T-cell (primary cell): ENCODE measurements around the gene CELSR2. TPM values are rescaled to one million over a fixed set of nuclear protein-coding genes. Genes with fewer than 3 reads are reported as not detected.

Source experiments
- ATAC-seq, 4 experiments: fragments of 200-7000 bp in 3 of 4; fragments of 150-1000 bp in 1 of 4; cut with Tn5 transposase; replicated peaks in 1 of 4; 1 replicate in 3 of 4; 2 replicates in 1 of 4; pipeline ENCODE4 v1.10.0; 2021; ENCODE audit warnings: moderate library complexity in 3 of 4, mild to moderate bottlenecking in 2 of 4, moderate number of reproducible peaks in 1 of 4
- CTCF ChIA-PET, 2 donors: fragments of 300-600 bp; sonication (Branson Sonifier 250); formaldehyde crosslinking; loops; one replicate each; lab custom pipeline; 2022; ENCODE audit warnings: antibody characterized with exemption in 2 of 2; lab: Charles Lee
- POLR2A ChIA-PET, 2 donors: fragments of 300-600 bp; sonication (Branson Sonifier 250); formaldehyde crosslinking; loops; one replicate each; lab custom pipeline; 2022; ENCODE audit warnings: antibody characterized with exemption in 2 of 2; lab: Charles Lee
- DNase-seq, 35 experiments: peaks; one replicate each; pipeline versions ENCODE4 v3.0.0 to v3.0.0-alpha.2; 2013 to 2023
- H3K27ac ChIP-seq: one replicate; pipeline ENCODE4 v1.5.1; 2013; ENCODE audit warnings: low read length
- H3K27me3 ChIP-seq, 2 experiments: replicated peaks in 1 of 2; 1 replicate in 1 of 2; 2 replicates in 1 of 2; pipeline versions ENCODE4 v1.6.1 to v1.7.0; 2013; ENCODE audit warnings: low read length in 1 of 2, mixed read lengths in 1 of 2; ENCODE audit not compliant: control insufficient read depth in 2 of 2, insufficient read depth in 2 of 2; ENCODE audit errors: extremely low read depth in 1 of 2
- H3K36me3 ChIP-seq, 2 donors: 1 replicate in 1 of 2; 2 replicates in 1 of 2; pipeline versions ENCODE4 v1.6.1 to v1.7.0; 2013; ENCODE audit warnings: low read length in 1 of 2; ENCODE audit not compliant: control insufficient read depth in 2 of 2, insufficient read depth in 1 of 2; ENCODE audit errors: extremely low read depth in 1 of 2
- H3K4me1 ChIP-seq, 2 experiments: 1 replicate in 1 of 2; 2 replicates in 1 of 2; pipeline versions ENCODE4 v1.6.1 to v1.7.0; 2013; ENCODE audit warnings: low read length in 2 of 2, mixed read lengths in 1 of 2; ENCODE audit not compliant: insufficient read depth in 2 of 2, control insufficient read depth in 1 of 2; ENCODE audit errors: extremely low read depth in 1 of 2
- H3K4me3 ChIP-seq, 2 donors: 1 replicate in 1 of 2; 2 replicates in 1 of 2; pipeline versions ENCODE4 v1.5.1 to v1.7.0; 2013; ENCODE audit warnings: mild to moderate bottlenecking in 2 of 2, low read length in 1 of 2, moderate library complexity in 1 of 2; ENCODE audit not compliant: control insufficient read depth in 1 of 2; ENCODE audit errors: extremely low read depth in 1 of 2
- H3K9me3 ChIP-seq: 2 replicates; pipeline ENCODE4 v1.7.0; 2013
- H3K27ac Mint-ChIP-seq, 2 donors: one replicate each; pipeline ENCODE4 v1.8.0; 2020 to 2021; ENCODE audit warnings: mild to moderate bottlenecking in 2 of 2, mixed read lengths in 2 of 2
- H3K27me3 Mint-ChIP-seq, 2 donors: one replicate each; pipeline ENCODE4 v1.8.0; 2021 to 2022; ENCODE audit warnings: mixed read lengths in 2 of 2
- H3K36me3 Mint-ChIP-seq: one replicate; pipeline ENCODE4 v1.8.0; 2021; ENCODE audit warnings: mixed read lengths
- H3K4me1 Mint-ChIP-seq, 3 donors: one replicate each; pipeline ENCODE4 v1.8.0; 2020 to 2022; ENCODE audit warnings: mixed read lengths in 3 of 3, mild to moderate bottlenecking in 1 of 3
- H3K4me3 Mint-ChIP-seq, 3 donors: one replicate each; pipeline ENCODE4 v1.8.0; 2020 to 2022; ENCODE audit warnings: mild to moderate bottlenecking in 3 of 3, mixed read lengths in 3 of 3, moderate library complexity in 3 of 3
- H3K9me3 Mint-ChIP-seq, 3 donors: one replicate each; pipeline ENCODE4 v1.8.0; 2020 to 2022; ENCODE audit warnings: mixed read lengths in 3 of 3
- WGBS: methylation state at CpG from one replicate; pipeline ENCODE4 v1.1.5; 2013; ENCODE audit warnings: missing lambda C conversion rate; ENCODE audit not compliant: insufficient coverage; 5-methylcytosine and 5-hydroxymethylcytosine counted together
- total RNA-seq, 35 experiments: library from RNA in 6 of 35; stranded (reverse) in 6 of 35; fragments of 120-200 nt in 1 of 35; gene quantifications; one replicate each; pipeline versions ENCODE4 v1.2.1 to v1.2.4 and lab custom pipeline; 2013 to 2026

Gene CELSR2
- total RNA-seq, 5 donors from 2014 or later (not counting 1 experiment from before 2014, with no cell fraction given): 4.1 to 5.3 (median 4.7) TPM

DNA sequence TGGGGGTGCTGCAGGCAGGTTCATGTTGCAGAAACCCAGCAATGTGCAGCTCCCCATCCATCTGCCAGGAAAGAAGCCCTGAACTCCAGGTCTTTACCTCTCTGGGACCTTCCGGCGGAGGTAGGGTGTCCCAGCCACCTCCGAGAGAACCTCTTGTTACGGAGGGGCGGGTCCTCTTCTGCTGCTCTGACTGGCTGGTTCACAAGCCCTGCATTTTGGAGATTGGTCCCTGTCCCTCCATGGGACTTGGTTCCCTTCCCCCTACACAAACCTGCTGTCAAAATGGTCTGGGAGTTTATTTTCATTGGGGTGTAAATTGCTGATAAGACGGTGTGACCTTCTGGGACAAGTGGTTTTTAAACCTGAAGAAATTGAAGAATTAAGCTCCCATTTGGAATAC lies 8.0 kb upstream of the CELSR2 start:
- no peak for DNase-seq
- Histone ChIP-seq H3K27ac (no peak overlapping the region), H3K4me1 (peaks cover 0 to 20% of the 10 kb centered on the region in 2 experiments), H3K9me3 (no peaks in the 10 kb centered on the region), H3K27me3 (peaks cover 0 to 22% of the 10 kb centered on the region in 2 experiments), H3K36me3 (peaks cover 8 to 28% of the 10 kb centered on the region in 2 donors), H3K4me3 (no peak overlapping the region)
- CTCF ChIA-PET: interaction anchor here in 1 of 2 donors (0.7 to 1.0 kb wide), 2 partner anchors 39 to 160 kb away, joined by 3 to 7 read pairs; no protein-coding TSS in a partner anchor
- Mint-ChIP-seq H3K27ac (peak overlapping the region; percentile 34 to 46), H3K36me3 (peaks cover 17% of the 10 kb centered on the region), H3K4me1 (peaks cover 21 to 28% (median 25%) of the 10 kb centered on the region in 3 donors), H3K9me3 (no peaks in the 10 kb centered on the region), H3K27me3 (peaks cover 2 to 7% of the 10 kb centered on the region in 2 donors), H3K4me3 (peak overlapping the region in 1 of 3 donors; percentile 23)
- POLR2A ChIA-PET: interaction anchor here in 1 of 2 donors (0.6 kb wide), 1 partner anchor 126 kb away, joined by 3 read pairs; no protein-coding TSS in a partner anchor
- no CpG with 5 or more reads among the region's 6 CpGs for WGBS
- peak in 1 of 4 experiments; percentile 26 for ATAC-seq

DNA sequence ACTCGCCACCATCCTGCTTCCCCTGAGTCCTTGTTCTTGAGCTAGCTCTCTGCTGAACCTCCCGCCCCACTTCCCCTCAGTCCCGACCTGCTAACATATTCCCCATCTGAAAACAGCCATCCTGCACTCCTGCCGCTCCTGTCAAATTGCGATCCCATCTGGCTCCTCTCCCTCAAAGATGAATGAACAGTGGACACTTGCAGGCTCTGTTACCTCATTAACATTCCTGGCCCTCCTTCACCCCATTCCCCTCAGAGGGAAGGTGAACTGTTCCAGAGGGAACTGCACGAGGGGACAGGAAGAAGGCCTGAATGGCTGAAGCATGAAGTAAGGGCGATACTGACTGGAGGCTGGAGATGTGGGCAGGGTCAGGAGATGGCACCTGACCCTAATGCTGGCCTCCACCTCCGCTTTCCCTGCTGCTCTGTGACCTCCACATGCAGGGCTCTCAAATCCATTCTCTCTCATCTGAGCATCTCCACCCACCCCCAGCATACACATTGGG lies 7.4 kb upstream of the CELSR2 start:
- peaks cover 0 to 24% of the 10 kb centered on the region in 2 experiments for H3K27me3 ChIP-seq
- no peaks in the 10 kb centered on the region for H3K9me3 ChIP-seq
- POLR2A ChIA-PET: interaction anchor here (0.6 kb wide), 2 partner anchors 126 to 444 kb away, joined by 3 read pairs; no protein-coding TSS in a partner anchor
- 51% methylated on average over 6 of the region's 8 CpGs for WGBS
- H3K27ac ChIP-seq: no peak overlapping the region
- Mint-ChIP-seq H3K27ac (peak overlapping the region in 1 of 2 donors; percentile 34), H3K4me3 (peak overlapping the region in 1 of 3 donors; percentile 23), H3K27me3 (peaks cover 6 to 7% of the 10 kb centered on the region in 2 donors), H3K36me3 (peaks cover 15% of the 10 kb centered on the region), H3K4me1 (peaks cover 21 to 28% (median 25%) of the 10 kb centered on the region in 3 donors), H3K9me3 (no peaks in the 10 kb centered on the region)
- no peak overlapping the region for H3K4me3 ChIP-seq
- DNase-seq: no peak
- peaks cover 8 to 23% of the 10 kb centered on the region in 2 donors for H3K36me3 ChIP-seq
- ATAC-seq: no peak
- H3K4me1 ChIP-seq: peaks cover 0 to 20% of the 10 kb centered on the region in 2 experiments
- CTCF ChIA-PET: interaction anchor here in 1 of 2 donors (0.7 to 1.0 kb wide), 2 partner anchors 40 to 159 kb away, joined by 3 to 7 read pairs; no protein-coding TSS in a partner anchor

DNA sequence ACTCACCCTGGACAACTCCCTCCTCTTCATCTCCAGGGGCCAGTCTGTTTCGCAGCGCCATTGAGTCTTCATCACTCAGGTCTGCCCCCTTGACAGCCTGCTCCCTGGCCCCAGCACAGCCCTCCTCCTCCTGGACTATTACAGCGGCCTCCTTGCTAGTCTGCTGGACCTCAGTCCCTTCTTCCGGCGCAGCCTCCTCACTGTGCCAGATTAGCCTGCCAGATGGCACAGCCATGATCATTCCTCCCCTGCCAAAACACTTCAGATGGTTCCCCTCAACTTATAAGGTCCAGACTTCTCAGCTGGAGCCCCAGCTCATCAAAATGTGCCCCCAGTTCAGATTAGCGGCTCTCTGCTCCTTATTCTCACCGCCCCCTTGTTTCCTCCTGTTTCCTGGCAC lies 7.0 kb upstream of the CELSR2 start:
- H3K36me3 Mint-ChIP-seq: peaks cover 10% of the 10 kb centered on the region
- H3K9me3 ChIP-seq: no peaks in the 10 kb centered on the region
- ChIA-PET POLR2A (no interaction called here), CTCF (interaction anchor here in 1 of 2 donors (0.6 kb wide), 1 partner anchor 272 kb away, joined by 7 read pairs; no protein-coding TSS in a partner anchor)
- H3K9me3 Mint-ChIP-seq: no peaks in the 10 kb centered on the region
- H3K4me1 ChIP-seq: peaks cover 0 to 20% of the 10 kb centered on the region in 2 experiments
- no peak overlapping the region for H3K27ac ChIP-seq
- H3K4me3 ChIP-seq: no peak overlapping the region
- H3K27ac Mint-ChIP-seq: peak overlapping the region in 1 of 2 donors; percentile 16
- H3K4me1 Mint-ChIP-seq: peaks cover 21 to 28% (median 25%) of the 10 kb centered on the region in 3 donors
- peaks cover 6 to 7% of the 10 kb centered on the region in 2 donors for H3K27me3 Mint-ChIP-seq
- 62% methylated on average over 7 of the region's 7 CpGs for WGBS
- no peak for DNase-seq
- peaks cover 5 to 18% of the 10 kb centered on the region in 2 donors for H3K36me3 ChIP-seq
- peak overlapping the region in 1 of 3 donors; percentile 3 for H3K4me3 Mint-ChIP-seq
- peaks cover 0 to 28% of the 10 kb centered on the region in 2 experiments for H3K27me3 ChIP-seq
- ATAC-seq: no peak

DNA sequence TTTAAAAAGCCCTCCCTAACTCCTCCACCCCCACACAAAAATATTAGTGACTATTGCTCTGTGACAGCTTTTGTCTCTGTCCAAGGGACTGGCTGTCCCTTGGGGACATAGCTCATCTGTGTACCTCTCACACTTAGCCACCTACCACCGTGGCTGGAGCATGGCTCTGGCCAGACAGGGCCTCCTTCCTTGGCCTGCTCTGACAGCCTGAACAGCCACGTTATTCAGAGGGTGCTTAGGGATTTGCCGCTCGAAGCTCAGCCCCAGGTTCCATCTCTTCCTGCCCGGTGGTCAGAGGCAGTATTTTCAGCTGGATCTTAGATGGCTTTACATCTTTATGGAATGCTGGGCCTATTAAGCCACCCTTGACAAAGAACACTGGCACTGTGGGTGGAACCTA lies 6.1 kb upstream of the CELSR2 start:
- peaks cover 21 to 28% (median 25%) of the 10 kb centered on the region in 3 donors for H3K4me1 Mint-ChIP-seq
- no peaks in the 10 kb centered on the region for H3K9me3 ChIP-seq
- H3K4me1 ChIP-seq: peaks cover 0 to 20% of the 10 kb centered on the region in 2 experiments
- ATAC-seq (no peak), DNase-seq (no peak)
- H3K9me3 Mint-ChIP-seq: no peaks in the 10 kb centered on the region
- CTCF ChIA-PET: no interaction called here
- H3K27me3 Mint-ChIP-seq: peaks cover 6 to 7% of the 10 kb centered on the region in 2 donors
- WGBS: 71% methylated on average over 2 of the region's 5 CpGs
- no peak overlapping the region for H3K4me3 ChIP-seq
- POLR2A ChIA-PET: interaction anchor here in 1 of 2 donors (0.9 kb wide), 1 partner anchor 19 kb away, joined by 7 read pairs; no protein-coding TSS in a partner anchor
- no peak overlapping the region for H3K27ac Mint-ChIP-seq
- no peak overlapping the region for H3K27ac ChIP-seq
- peaks cover 0 to 37% of the 10 kb centered on the region in 2 experiments for H3K27me3 ChIP-seq
- H3K4me3 Mint-ChIP-seq: no peak overlapping the region
- peaks cover 6% of the 10 kb centered on the region for H3K36me3 Mint-ChIP-seq
- peaks cover 0 to 10% of the 10 kb centered on the region in 2 donors for H3K36me3 ChIP-seq

DNA sequence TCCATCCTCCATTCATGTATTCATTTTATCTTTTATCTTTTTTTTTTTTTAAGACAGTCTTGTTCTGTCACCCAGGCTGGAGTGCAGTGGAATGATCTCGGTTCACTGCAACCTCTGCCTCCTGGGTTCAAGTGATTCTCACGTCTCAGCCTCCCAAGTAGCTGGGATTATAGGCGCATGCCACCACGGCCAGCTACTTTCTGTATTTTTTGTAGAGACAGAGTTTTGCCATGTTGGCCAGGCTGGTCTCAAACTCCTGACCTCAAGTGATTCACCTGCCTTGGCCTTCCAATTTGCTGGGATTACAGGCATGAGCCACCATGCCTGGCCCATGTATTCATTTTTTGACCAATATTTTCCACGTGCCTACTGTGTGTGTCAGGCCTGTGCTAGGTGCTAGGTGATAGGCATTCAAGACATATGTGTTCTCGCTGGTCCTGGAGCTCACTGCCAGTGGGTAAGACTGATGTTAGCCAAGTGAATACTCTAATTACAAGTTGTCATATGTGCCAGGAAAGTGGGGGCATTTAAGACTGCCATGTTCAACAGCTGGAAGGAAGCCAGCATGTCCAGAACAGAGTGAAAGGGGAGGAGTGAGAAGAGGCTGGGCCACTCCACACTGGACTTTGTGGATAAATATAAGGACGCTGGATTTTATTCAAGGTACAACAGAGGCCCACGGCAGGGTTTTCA lies 5.3 kb upstream of the CELSR2 start:
- H3K4me3 Mint-ChIP-seq: no peak overlapping the region
- no peaks in the 10 kb centered on the region for H3K9me3 ChIP-seq
- whole genome bisulfite sequencing: 95% methylated on average over 5 of the region's 8 CpGs
- DNase-seq (peak in 1 of 35 experiments; percentile 10), ATAC-seq (no peak)
- H3K36me3 ChIP-seq: peaks cover 0 to 4% of the 10 kb centered on the region in 2 donors
- peaks cover 0 to 45% of the 10 kb centered on the region in 2 experiments for H3K27me3 ChIP-seq
- H3K4me1 ChIP-seq: peaks cover 0 to 25% of the 10 kb centered on the region in 2 experiments
- no peak overlapping the region for H3K4me3 ChIP-seq
- ChIA-PET CTCF (interaction anchor here in 1 of 2 donors (1.1 kb wide), 1 partner anchor 241 kb away, joined by 3 read pairs; no protein-coding TSS in a partner anchor), POLR2A (interaction anchor here in 1 of 2 donors (0.9 kb wide), 1 partner anchor 19 kb away, joined by 7 read pairs; no protein-coding TSS in a partner anchor)
- no peak overlapping the region for H3K27ac Mint-ChIP-seq
- H3K36me3 Mint-ChIP-seq: peaks cover 1% of the 10 kb centered on the region
- H3K4me1 Mint-ChIP-seq: peaks cover 21 to 28% (median 26%) of the 10 kb centered on the region in 3 donors
- H3K27ac ChIP-seq: no peak overlapping the region
- H3K9me3 Mint-ChIP-seq: no peaks in the 10 kb centered on the region
- H3K27me3 Mint-ChIP-seq: peaks cover 6 to 7% of the 10 kb centered on the region in 2 donors

DNA sequence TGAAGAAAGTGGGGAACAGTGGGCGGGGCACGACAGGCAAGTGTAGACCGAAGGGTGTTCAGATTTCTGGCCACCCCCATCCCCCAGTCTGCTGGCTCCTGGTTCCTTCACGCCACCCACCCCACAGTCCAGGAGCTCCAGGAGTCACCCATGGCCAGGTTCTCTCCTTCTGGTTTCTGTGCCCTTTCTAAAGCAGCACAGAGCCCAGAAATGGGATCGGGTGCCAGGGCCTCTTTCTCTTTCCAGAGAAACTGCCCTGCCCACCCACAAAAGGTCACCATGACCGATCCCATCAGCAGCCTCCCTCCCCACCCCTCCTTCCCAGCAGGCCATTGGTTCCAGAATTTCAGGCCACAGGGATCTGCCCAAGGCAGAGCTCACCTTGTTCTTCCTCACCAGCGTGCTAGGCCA lies 3.2 kb upstream of the CELSR2 start:
- no peak overlapping the region for H3K4me3 ChIP-seq
- WGBS: 83% methylated on average over 4 of the region's 7 CpGs
- H3K27me3 Mint-ChIP-seq: peaks cover 6 to 7% of the 10 kb centered on the region in 2 donors
- no peaks in the 10 kb centered on the region for H3K9me3 Mint-ChIP-seq
- H3K36me3 Mint-ChIP-seq: no peaks in the 10 kb centered on the region
- H3K4me1 Mint-ChIP-seq: peaks cover 19 to 23% (median 23%) of the 10 kb centered on the region in 3 donors
- no peaks in the 10 kb centered on the region for H3K36me3 ChIP-seq
- H3K27ac Mint-ChIP-seq: no peak overlapping the region
- H3K4me1 ChIP-seq: peaks cover 0 to 35% of the 10 kb centered on the region in 2 experiments
- no peak overlapping the region for H3K27ac ChIP-seq
- H3K9me3 ChIP-seq: no peaks in the 10 kb centered on the region
- POLR2A ChIA-PET: no interaction called here
- CTCF ChIA-PET: interaction anchor here (0.6 to 0.7 kb wide), 2 partner anchors 391 to 622 kb away, joined by 4 to 8 read pairs; no protein-coding TSS in a partner anchor
- ATAC-seq (no peak), DNase-seq (no peak)
- no peak overlapping the region for H3K4me3 Mint-ChIP-seq
- peaks cover 0 to 59% of the 10 kb centered on the region in 2 experiments for H3K27me3 ChIP-seq
